GM23248 (cell line): ENCODE measurements around the gene WNT7B.

ENCODE experiments used
- EZH2 ChIP-seq: fragments of 200-600 bp; sonication (generic); IDR thresholded peaks from 2 replicates; pipeline ENCODE4 v1.6.1; 2018; ENCODE audit warnings: antibody characterized with exemption, mild to moderate bottlenecking; ENCODE audit not compliant: insufficient read depth, poor library complexity, severe bottlenecking
- EZH2phosphoT487 ChIP-seq: fragments of 200-600 bp; sonication (generic); IDR thresholded peaks from 2 replicates; pipeline ENCODE4 v1.6.1; 2018; ENCODE audit warnings: antibody characterized with exemption, moderate library complexity, mild to moderate bottlenecking, low read depth; ENCODE audit not compliant: insufficient read depth

- TF ChIP-seq EZH2 (no peak), EZH2phosphoT487 (no peak)
Measured at GRCh38 chr22:45904236-45904635, 72.7 kb downstream of the WNT7B start.
